Esophagus mucosa (tissue), 1 donor: ENCODE results near the gene KCNK16. TPM values are rescaled to one million over a fixed set of nuclear protein-coding genes. Genes with fewer than 3 reads are reported as not detected.
A peak's percentile ranks its signal among the peaks of the same experiment; 100 is the strongest.
"Not testable (repeated sequence)": the region's sequence is repeated elsewhere in the genome, so short reads cannot be mapped to it uniquely, and the experiment has no call there.

ENCODE experiments used
- ATAC-seq: fragments of 200-7000 bp; cut with Tn5 transposase; one replicate; pipeline ENCODE4 v1.9.1; 2020
- total RNA-seq: library from RNA; stranded (reverse); gene quantifications from one replicate; pipeline ENCODE4 v1.2.4, GENCODE V29; 2023
- donor health status: DM: yes; HTN: yes; CAD: no.

Gene KCNK16
- total RNA-seq, 1 donor from 2014 or later = not detected

GRCh38 chr6:39307462-39307861, 15.0 kb downstream of the KCNK16 start:
- ATAC-seq = no peak

DNA sequence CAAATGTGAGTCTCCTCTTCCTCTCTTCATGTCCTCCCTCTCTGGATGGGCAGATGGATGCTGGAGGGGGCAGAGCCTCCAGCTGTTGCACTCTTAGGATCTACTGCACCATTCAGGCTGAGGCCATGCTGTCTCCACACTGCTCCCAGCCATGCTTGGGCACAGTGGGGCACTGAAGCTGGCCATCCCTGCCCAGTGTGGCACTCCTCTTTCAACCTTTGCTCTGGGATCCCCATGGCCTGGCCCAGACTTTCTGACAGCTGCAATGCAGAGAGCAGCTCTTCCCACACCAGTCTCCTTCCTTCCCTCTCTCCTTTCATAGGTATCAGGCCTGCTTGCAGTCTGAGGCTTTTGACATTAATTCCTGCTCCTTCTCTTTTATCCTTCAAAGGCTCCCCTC, 17.6 kb downstream of the KCNK16 start:
- no peak for ATAC-seq

DNA sequence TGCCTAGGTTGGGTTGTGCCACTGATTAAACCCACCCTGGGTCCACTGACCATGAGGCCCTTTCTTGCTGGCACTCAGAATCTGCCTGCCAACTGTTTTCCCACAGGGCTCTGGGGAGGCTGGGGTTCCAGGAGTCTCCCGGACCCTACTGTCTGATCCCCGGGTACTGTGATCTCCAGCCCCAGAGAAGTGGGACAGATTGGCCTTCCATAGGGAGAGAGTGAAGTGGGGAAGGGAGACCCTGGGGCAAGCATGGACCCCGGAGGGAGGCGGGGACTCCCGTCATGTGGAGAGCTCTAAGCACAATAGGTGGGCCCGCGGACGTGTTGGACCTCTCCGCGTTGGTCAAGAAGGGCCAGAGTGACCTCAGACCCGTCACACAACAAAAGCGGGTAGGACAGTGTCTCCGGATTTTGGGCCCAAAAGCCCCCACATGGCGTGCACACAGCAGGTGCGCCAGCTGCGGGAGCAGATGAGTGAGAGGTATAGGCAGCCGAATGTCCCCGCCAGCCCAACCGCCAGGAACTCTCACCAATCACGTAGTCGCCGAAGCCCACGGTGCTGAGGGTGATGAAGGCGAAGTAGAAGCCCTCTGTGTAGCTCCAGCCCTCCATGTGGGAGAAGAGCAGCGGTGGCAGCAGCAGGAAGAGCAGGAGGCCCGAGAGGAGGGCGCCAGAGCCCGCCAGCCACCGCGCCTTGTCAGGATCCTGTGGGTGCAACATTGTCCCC, 18.9 kb downstream of the KCNK16 start:
- peak; percentile 23 for ATAC-seq

DNA sequence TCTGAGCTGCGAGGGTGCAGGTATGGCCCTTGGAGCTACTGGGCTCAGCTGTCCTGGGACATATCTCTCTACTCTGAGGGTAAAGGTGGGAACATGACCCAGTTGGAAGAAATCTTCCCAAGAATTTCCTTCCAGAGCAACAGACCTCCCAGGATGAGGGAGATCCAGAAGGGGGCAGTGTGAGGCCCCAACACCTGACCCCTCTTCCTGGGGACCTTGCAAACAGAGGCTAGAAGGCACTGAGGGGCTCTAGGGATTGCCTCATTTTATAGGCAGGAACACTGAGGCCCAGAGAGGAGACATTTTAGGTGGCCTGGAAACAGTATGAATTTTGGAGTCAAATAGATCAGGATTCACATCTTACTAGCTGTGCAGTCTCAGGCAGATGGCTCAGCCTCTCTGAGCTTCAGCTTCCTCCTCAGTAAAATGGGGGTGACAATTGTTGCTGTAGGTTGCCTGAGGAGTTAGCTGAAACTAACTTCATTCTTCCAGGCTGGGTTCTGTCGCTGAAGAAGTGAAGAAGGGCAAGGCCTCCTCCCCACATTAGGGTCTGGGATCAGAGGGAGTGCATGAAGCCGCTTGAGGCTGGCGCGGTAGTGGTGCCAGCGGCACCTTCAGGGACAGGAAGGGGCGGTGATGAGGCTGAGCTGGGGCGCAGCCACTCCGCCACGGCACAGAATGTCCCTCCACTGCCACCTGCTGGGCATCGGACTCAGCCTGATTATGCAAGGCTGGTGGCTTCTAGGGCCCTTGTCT, 19.7 kb downstream of the KCNK16 start:
- ATAC-seq = peak; percentile 95

GRCh38 chr6:39302011-39302410, 20.5 kb downstream of the KCNK16 start:
- no peak for ATAC-seq

DNA sequence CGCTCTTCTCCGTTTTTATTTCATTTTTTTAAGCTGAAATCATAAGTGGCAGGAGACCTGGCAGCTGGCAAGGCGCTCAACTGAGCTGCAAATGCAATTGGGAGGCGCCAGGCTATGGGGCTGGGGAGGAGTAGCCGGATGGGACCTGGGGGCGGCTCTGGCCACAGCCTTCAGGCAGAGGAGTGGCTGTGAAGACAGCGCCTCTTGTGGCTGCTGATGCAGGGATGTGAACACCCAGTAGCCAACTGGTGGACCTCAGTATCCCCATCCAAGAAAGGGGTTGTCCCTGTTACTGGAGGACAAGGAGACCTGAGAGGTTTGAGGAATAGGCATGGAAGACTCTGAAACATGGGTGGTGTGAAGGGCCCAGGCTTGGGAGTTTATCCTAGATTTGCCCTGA, 20.9 kb downstream of the KCNK16 start:
- no peak for ATAC-seq

- ATAC-seq = no peak
Measured at GRCh38 chr6:39300739-39301138, 21.8 kb downstream of the KCNK16 start.

GRCh38 chr6:39298061-39298460, 24.4 kb downstream of the KCNK16 start:
- ATAC-seq = no peak

DNA sequence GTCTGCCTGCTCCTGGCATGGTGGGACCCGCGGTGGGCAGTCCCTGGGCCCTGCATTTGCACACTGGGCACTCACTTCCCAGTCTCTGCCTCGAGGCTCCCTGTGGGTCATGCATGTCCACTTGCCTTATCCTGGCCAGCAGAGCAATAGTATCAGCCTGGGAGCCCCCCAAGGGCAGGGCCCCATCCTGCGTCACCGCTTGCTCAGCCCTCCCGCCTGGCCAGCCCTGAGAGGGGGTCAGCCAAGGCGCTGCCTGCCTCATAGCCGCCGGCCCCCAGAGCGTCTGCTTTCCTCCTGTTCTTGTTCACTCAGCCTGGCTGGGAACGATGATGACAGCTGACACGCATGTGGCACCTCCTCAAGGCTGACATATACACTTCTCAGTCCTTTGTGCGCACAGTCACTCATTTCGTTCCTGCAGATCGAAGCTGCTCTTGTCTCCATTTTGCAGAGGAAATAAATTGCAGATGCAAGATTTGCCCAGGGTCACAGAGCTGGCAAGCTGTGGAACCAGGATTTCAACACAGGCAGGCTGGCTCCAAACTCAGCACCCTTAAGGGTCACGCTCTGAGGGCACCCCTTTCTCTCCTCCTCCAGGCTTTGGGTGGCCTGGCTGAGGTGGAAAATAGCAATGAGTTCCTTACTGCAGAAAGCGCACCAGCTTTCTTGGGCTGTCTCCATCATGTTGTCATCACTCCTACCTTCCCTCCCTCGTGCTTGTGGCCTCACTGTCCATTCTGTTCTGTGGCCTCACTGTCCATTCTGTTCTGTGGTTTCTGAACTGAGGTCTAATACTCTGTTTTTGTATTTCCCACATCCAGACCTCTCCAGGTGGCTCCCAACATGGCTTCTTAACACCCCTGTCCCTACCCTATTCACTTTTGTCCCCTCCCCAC, 25.5 kb downstream of the KCNK16 start:
- ATAC-seq = no peak

- ATAC-seq = no peak
Measured at GRCh38 chr6:39295611-39296011, 26.9 kb downstream of the KCNK16 start.

DNA sequence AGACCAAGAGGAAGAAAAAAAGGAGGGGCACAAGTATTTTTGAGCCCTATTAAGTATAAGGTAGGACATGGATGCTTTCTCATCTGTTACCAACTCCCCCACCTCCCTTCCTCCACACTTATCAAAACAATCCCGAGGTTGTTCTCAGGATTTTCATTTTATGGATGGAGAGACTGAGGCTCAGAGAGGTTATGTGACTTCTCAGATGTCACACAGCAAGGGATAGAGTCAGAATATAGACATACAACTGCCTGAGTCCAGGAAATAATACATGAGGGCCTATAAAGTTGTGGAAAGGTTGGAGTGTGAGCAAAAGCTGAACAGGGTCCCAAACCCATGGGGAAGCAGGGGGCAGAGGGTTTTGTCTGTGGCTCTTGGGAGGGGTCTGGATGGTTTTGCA, 27.6 kb downstream of the KCNK16 start:
- ATAC-seq = no peak

- ATAC-seq = peak; percentile 58
Measured at GRCh38 chr6:39294133-39294532, 28.4 kb downstream of the KCNK16 start.

GRCh38 chr6:39292637-39293036, 29.9 kb downstream of the KCNK16 start:
- ATAC-seq = no peak

- ATAC-seq = peak; percentile 64
Measured at GRCh38 chr6:39289490-39289889, 33.0 kb downstream of the KCNK16 start.

- no peak for ATAC-seq
Measured at GRCh38 chr6:39287601-39288000, 34.9 kb downstream of the KCNK16 start.

DNA sequence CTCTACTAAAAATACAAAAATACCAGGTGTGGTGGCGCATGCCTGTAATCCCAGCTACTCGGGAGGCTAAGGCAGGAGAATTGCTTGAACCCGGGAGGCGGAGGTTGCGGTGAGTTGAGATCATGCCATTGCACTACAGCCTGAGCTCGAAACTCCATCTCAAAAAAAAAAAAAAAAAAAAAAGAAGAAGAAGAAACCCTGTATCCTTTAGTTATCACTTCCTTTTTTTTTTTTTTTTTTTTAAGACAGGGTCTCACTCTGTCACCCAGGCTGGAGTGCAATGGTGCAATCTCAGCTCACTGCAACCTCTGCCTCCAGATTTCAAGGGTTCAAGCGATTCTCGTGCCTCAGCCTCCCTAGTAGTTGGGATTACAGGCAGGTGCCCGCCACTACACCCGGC, 35.9 kb downstream of the KCNK16 start:
- not testable (repeated sequence) for ATAC-seq

- ATAC-seq = no peak
Measured at GRCh38 chr6:39282774-39283173, 39.7 kb downstream of the KCNK16 start.

DNA sequence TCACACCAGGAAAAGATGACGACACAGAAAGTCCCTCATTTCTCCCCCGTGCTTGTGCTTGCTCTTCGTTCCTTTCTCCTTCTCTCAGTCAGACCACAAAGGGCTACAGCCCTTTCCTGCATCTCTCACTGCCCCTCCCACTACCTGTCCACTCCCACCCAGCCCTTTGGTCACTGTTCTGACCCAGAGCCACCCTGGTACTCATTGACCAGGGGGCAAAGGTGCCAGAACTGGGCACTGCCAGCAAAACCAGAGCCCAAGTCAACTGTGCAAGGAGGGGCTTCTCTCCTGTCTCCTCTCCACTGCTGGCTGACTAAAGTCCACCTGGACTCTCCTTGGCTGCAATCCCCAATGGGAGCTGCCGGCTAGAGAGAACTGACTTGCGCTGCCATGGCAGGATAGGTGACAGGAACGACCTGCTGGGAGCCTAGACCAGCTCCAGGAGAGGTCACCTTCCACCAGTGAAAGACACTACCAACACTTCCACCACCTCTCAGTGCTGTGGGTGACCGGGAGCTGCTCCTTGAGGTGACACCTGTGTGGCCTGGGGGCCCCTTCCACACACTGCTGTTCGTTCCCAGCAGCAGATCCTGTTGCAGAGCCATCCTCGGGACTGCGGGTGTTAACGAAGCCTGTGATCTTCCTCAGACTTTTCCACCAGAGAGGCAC, 41.1 kb downstream of the KCNK16 start:
- ATAC-seq = no peak

DNA sequence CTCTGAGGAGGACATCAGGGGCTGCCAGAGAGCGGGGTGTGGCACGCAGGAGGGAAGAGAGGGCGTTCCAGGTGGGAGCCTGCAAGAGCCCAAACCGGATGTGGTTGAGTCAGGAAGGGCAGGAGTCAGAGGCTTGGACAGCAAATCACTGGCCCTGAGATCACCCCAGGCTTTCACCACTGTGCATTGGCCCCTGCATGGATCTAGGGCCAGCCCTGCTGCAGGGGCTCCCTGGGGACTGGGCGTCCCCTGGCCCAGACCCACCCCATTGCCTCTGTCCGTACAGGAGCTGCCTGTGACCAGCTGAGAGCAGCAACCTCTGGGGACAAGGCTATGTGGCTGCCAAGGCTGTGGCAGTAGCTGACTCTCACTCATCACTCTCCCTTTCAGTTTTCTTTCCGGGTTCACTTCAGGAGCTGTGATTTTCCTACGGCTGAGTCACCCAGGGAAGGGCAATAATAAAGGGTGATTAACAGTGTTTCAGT, 42.2 kb downstream of the KCNK16 start:
- ATAC-seq = peak; percentile 92

GRCh38 chr6:39279539-39279938, 43.0 kb downstream of the KCNK16 start:
- peak; percentile 39 for ATAC-seq

DNA sequence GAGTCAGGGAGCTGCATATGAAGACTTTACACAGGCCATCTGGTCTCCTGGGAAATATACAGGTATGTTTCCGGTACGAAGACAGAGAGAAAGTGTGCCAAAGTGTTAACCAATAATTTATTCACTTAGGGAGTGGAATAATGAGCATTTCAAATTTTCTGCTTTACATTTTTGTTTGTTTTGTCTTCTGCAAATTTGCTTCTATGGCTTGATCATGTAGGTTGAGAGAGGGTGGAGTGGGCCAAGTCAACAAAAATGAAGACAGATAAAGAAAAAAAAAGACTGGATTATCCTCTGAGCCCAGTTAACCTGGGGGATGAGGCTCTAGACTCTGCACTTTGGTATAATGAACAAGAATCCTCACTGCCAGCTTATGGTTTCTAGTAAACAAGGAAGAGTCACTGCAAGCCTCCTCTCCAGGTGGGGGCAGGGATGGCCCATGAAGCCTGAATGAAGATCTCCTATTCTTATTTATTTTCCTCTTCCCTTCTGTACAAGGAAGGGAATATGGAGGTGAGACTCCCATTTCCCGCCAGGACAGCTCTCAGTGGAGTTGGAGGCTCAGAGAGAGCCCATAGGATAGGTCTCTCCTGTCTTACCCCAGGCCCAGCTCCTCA, 46.0 kb downstream of the KCNK16 start:
- no peak for ATAC-seq

DNA sequence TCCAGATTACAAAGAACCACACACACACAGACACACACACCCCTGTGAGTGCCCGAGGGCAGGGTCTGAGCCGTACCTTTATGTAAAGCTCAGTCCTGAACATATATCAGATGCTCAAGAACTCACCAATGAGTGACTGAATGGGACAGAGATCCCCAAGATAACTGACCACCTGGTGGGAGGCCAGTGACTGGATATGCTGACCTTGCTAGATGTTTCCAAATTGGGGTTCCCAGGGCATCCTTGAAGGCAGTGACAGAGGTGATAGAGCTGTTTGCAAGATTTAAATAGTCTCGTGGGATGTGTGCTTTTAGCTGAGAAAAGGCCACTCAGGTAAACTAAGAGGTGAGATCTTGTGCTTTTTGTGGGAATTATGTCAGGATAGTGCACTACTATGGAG, 47.6 kb downstream of the KCNK16 start:
- no peak for ATAC-seq
